H1 (cell line): ENCODE measurements around the gene CRYAB. TPM values are rescaled to one million over a fixed set of nuclear protein-coding genes. Genes with fewer than 3 reads are reported as not detected.

Experiments
- CTCF ChIA-PET: fragments of 300-600 bp; sonication (Branson Sonifier 250); formaldehyde crosslinking; loops from one replicate; lab custom pipeline; 2021; ENCODE audit not compliant: partially characterized antibody; lab: Charles Lee
- POLR2A ChIA-PET: fragments of 300-600 bp; sonication (Branson Sonifier 250); formaldehyde crosslinking; loops from one replicate; lab custom pipeline; 2021; ENCODE audit warnings: inconsistent platforms; ENCODE audit not compliant: partially characterized antibody; lab: Charles Lee
- DNase-seq, 2 experiments: peaks; one replicate each; pipeline versions ENCODE4 v3.0.0 to v3.0.0-alpha.2; 2010 to 2022; ENCODE audit warnings: low spot score in 2 of 2, low read depth in 1 of 2, mixed read lengths in 1 of 2
- FAIRE-seq: peaks from 2 replicates; lab custom pipeline; 2011; peaks lifted over from hg19 to GRCh38; lab: Jason Lieb, UNC
- H2AFZ ChIP-seq: 2 replicates; pipeline ENCODE4 v1.8.1; 2012; ENCODE audit warnings: low read length, inconsistent platforms
- H2AK5ac ChIP-seq: 2 replicates; pipeline ENCODE4 v1.6.1; 2013; ENCODE audit warnings: low read depth, low read length
- H2BK120ac ChIP-seq: replicated peaks from 2 replicates; pipeline ENCODE3; 2013; ENCODE audit warnings: low read depth, low read length, inconsistent platforms
- H2BK12ac ChIP-seq: 2 replicates; pipeline ENCODE4 v1.6.1; 2013; ENCODE audit warnings: low read depth, low read length
- H2BK15ac ChIP-seq: 2 replicates; pipeline ENCODE4 v1.6.1; 2013; ENCODE audit warnings: low read length
- H2BK20ac ChIP-seq: 2 replicates; pipeline ENCODE4 v1.6.1; 2013; ENCODE audit warnings: low read length
- H2BK5ac ChIP-seq: 2 replicates; pipeline ENCODE4 v1.6.1; 2013; ENCODE audit warnings: low read depth, low read length
- H3K14ac ChIP-seq: 2 replicates; pipeline ENCODE4 v1.6.1; 2013; ENCODE audit warnings: inconsistent platforms; ENCODE audit not compliant: insufficient read length
- H3K18ac ChIP-seq: 2 replicates; pipeline ENCODE4 v1.6.1; 2013; ENCODE audit warnings: low read length; ENCODE audit errors: extremely low read depth
- H3K23ac ChIP-seq: 2 replicates; pipeline ENCODE4 v1.6.1; 2013; ENCODE audit warnings: inconsistent platforms; ENCODE audit not compliant: insufficient read length
- H3K23me2 ChIP-seq: 2 replicates; pipeline ENCODE4 v1.6.1; 2013; ENCODE audit warnings: low read depth, low read length
- H3K27ac ChIP-seq: 2 replicates; pipeline ENCODE4 v1.6.1; 2011; ENCODE audit warnings: low read depth, low read length, inconsistent platforms
- H3K27me3 ChIP-seq, 4 experiments: replicated peaks in 1 of 4; 1 replicate in 1 of 4; 2 replicates in 3 of 4; pipeline versions ENCODE4 v1.6.1 to v1.8.1; 2011 to 2013; ENCODE audit warnings: low read length in 3 of 4, mild to moderate bottlenecking in 3 of 4, inconsistent platforms in 2 of 4, mixed read lengths in 2 of 4, moderate library complexity in 1 of 4; ENCODE audit not compliant: control insufficient read depth in 3 of 4, insufficient read depth in 3 of 4; ENCODE audit errors: extremely low read depth in 1 of 4
- H3K36me3 ChIP-seq, 4 experiments: 2 replicates each; pipeline versions ENCODE4 v1.6.1 to v1.8.1; 2011 to 2013; ENCODE audit warnings: mild to moderate bottlenecking in 4 of 4, low read length in 3 of 4, moderate library complexity in 2 of 4, control low read depth in 1 of 4, inconsistent platforms in 1 of 4; ENCODE audit not compliant: insufficient read depth in 4 of 4, control insufficient read depth in 2 of 4
- H3K4ac ChIP-seq: replicated peaks from 2 replicates; pipeline ENCODE3; 2013; ENCODE audit warnings: low read length, low read depth, mixed read lengths, inconsistent platforms; ENCODE audit not compliant: insufficient read length
- H3K4me1 ChIP-seq, 4 experiments: replicated peaks in 1 of 4; 1 replicate in 1 of 4; 2 replicates in 3 of 4; pipeline versions ENCODE4 v1.6.1 to v1.8.1; 2011 to 2013; ENCODE audit warnings: low read length in 3 of 4, inconsistent platforms in 2 of 4, mixed read lengths in 1 of 4; ENCODE audit not compliant: insufficient read depth in 4 of 4, control insufficient read depth in 3 of 4
- H3K4me2 ChIP-seq, 2 experiments: 2 replicates each; pipeline versions ENCODE4 v1.6.1 to v1.8.1; 2011 to 2013; ENCODE audit warnings: low read depth in 2 of 2, low read length in 2 of 2, control low read depth in 1 of 2, inconsistent platforms in 1 of 2, mild to moderate bottlenecking in 1 of 2; ENCODE audit not compliant: insufficient read depth in 1 of 2
- H3K4me3 ChIP-seq, 4 experiments: fragments of 200-600, 300-600 bp in 1 of 4; sonication (generic), shearing (Covaris generic), sonication (Bioruptor Twin) in 1 of 4; 2 replicates each; pipeline versions ENCODE4 v1.5.1 to v1.8.1; 2011 to 2016; ENCODE audit warnings: low read length in 4 of 4, low read depth in 3 of 4, control low read depth in 2 of 4, inconsistent platforms in 2 of 4, mild to moderate bottlenecking in 2 of 4, mixed read lengths in 1 of 4, moderate library complexity in 1 of 4; ENCODE audit not compliant: insufficient read depth in 2 of 4; ENCODE audit errors: extremely low read depth in 1 of 4
- H3K56ac ChIP-seq: replicated peaks from 2 replicates; pipeline ENCODE3; 2013; ENCODE audit warnings: low read depth, mild to moderate bottlenecking, mixed read lengths, low read length, inconsistent platforms; ENCODE audit not compliant: insufficient read length
- H3K79me1 ChIP-seq: 2 replicates; pipeline ENCODE4 v1.6.1; 2013; ENCODE audit warnings: low read depth, low read length, control low read depth
- H3K79me2 ChIP-seq, 2 experiments: 2 replicates each; pipeline versions ENCODE4 v1.6.1 to v1.8.1; 2012 to 2013; ENCODE audit warnings: low read length in 2 of 2, mild to moderate bottlenecking in 2 of 2, inconsistent platforms in 1 of 2; ENCODE audit not compliant: insufficient read depth in 2 of 2, control insufficient read depth in 1 of 2
- H3K9ac ChIP-seq, 4 experiments: replicated peaks in 1 of 4; 1 replicate in 1 of 4; 2 replicates in 3 of 4; pipeline versions ENCODE4 v1.6.1 to v1.8.1; 2011 to 2013; ENCODE audit warnings: low read depth in 3 of 4, low read length in 3 of 4, control low read depth in 2 of 4, mild to moderate bottlenecking in 2 of 4, moderate library complexity in 2 of 4, inconsistent platforms in 1 of 4; ENCODE audit errors: extremely low read depth in 1 of 4
- H3K9me3 ChIP-seq, 2 experiments: 2 replicates each; pipeline versions ENCODE4 v1.6.1 to v1.8.1; 2012 to 2013; ENCODE audit warnings: mild to moderate bottlenecking in 2 of 2, moderate library complexity in 2 of 2, control low read depth in 1 of 2, inconsistent platforms in 1 of 2, low read depth in 1 of 2, low read length in 1 of 2, mixed read lengths in 1 of 2; ENCODE audit not compliant: insufficient read depth in 2 of 2
- H4K20me1 ChIP-seq, 2 experiments: replicated peaks in 1 of 2; 2 replicates each; pipeline versions ENCODE3 to v1.8.1; 2011 to 2013; ENCODE audit warnings: inconsistent platforms in 2 of 2, low read length in 2 of 2, mild to moderate bottlenecking in 1 of 2; ENCODE audit not compliant: insufficient read depth in 2 of 2, control insufficient read depth in 1 of 2
- H4K5ac ChIP-seq: 2 replicates; pipeline ENCODE4 v1.6.1; 2013; ENCODE audit warnings: low read length, low read depth, mixed read lengths, inconsistent platforms; ENCODE audit not compliant: insufficient read length
- H4K8ac ChIP-seq: 2 replicates; pipeline ENCODE4 v1.8.0; 2013; ENCODE audit warnings: mild to moderate bottlenecking, moderate library complexity, low read length, inconsistent platforms; ENCODE audit not compliant: insufficient read depth; ENCODE audit errors: extremely low read depth
- H4K91ac ChIP-seq: replicated peaks from 2 replicates; pipeline ENCODE3; 2013; ENCODE audit warnings: low read length, mixed read lengths, inconsistent platforms; ENCODE audit not compliant: insufficient read length
- BCL11A ChIP-seq, 2 experiments: IDR thresholded peaks; one replicate each; pipeline ENCODE4 v1.6.1; 2011; ENCODE audit warnings: low read depth in 2 of 2, low read length in 2 of 2, mild to moderate bottlenecking in 2 of 2
- CBX5 ChIP-seq: fragments of 300-800, 300-1000 bp; sonication (generic); IDR thresholded peaks from 2 replicates; pipeline ENCODE4 v1.7.1; 2016; ENCODE audit warnings: antibody characterized with exemption, low read length, low read depth
- CBX8 ChIP-seq: fragments of 300-800, 300-1000 bp; sonication (generic); IDR thresholded peaks from 2 replicates; pipeline ENCODE4 v1.7.1; 2016; ENCODE audit warnings: low read depth, low read length, borderline replicate concordance
- CHD1 ChIP-seq: IDR thresholded peaks from 2 replicates; pipeline ENCODE4 v1.6.1; 2012; ENCODE audit warnings: low read depth, low read length, improper control_type of control experiment
- CTBP2 ChIP-seq: IDR thresholded peaks from 2 replicates; pipeline ENCODE4 v1.7.0; 2011; ENCODE audit warnings: borderline replicate concordance, mild to moderate bottlenecking, moderate library complexity, mixed read lengths, low read length; ENCODE audit not compliant: insufficient read depth, insufficient read length
- JUN ChIP-seq: IDR thresholded peaks from 2 replicates; pipeline ENCODE4 v1.6.1; 2011; ENCODE audit warnings: low read depth, mild to moderate bottlenecking, improper control_type of control experiment, low read length
- MAX ChIP-seq: IDR thresholded peaks from 2 replicates; pipeline ENCODE4 v1.6.1; 2012; ENCODE audit warnings: inconsistent platforms
- NRF1 ChIP-seq: IDR thresholded peaks from 2 replicates; pipeline ENCODE4 v1.6.1; 2011; ENCODE audit warnings: mild to moderate bottlenecking, low read depth, low read length, improper control_type of control experiment
- SAP30 ChIP-seq: fragments of 300-600 bp; sonication (generic); IDR thresholded peaks from 2 replicates; pipeline ENCODE4 v1.7.1; 2012; ENCODE audit warnings: low read length, moderate library complexity, mild to moderate bottlenecking, inconsistent platforms; ENCODE audit not compliant: insufficient read depth, insufficient replicate concordance
- SP2 ChIP-seq: IDR thresholded peaks from 2 replicates; pipeline ENCODE4 v1.6.1; 2012; ENCODE audit warnings: mild to moderate bottlenecking, low read length, inconsistent platforms
- SP4 ChIP-seq: IDR thresholded peaks from 2 replicates; pipeline ENCODE4 v1.6.1; 2012; ENCODE audit warnings: low read length, inconsistent platforms
- TCF12 ChIP-seq: IDR thresholded peaks from 2 replicates; pipeline ENCODE4 v1.6.1; 2011; ENCODE audit warnings: low read depth, mild to moderate bottlenecking, low read length
- USF2 ChIP-seq: IDR thresholded peaks from 2 replicates; pipeline ENCODE4 v1.6.1; 2011; ENCODE audit warnings: low read length, improper control_type of control experiment
- WGBS, 2 experiments: shearing (Covaris generic) in 1 of 2; methylation state at CpG; one replicate each; pipeline versions ENCODE4 v1.1.6 to v1.1.7; 2013 to 2015; ENCODE audit warnings: low lambda C conversion rate in 2 of 2, mixed read lengths in 2 of 2, inconsistent platforms in 1 of 2, low coverage in 1 of 2, missing lambda C conversion rate in 1 of 2; ENCODE audit not compliant: insufficient replicate concordance in 2 of 2, insufficient coverage in 1 of 2, insufficient read length in 1 of 2; ENCODE audit errors: extremely low coverage in 1 of 2, missing lambda C conversion rate in 1 of 2; 5-methylcytosine and 5-hydroxymethylcytosine counted together
- polyA plus RNA-seq, 7 experiments: library from polyadenylated mRNA; depleted of rRNA in 3 of 7; stranded (reverse) in 5 of 7; unstranded in 2 of 7; fragments of >200 nt in 5 of 7; fragments of 200-250 nt in 2 of 7; gene quantifications; 1 replicate in 5 of 7; 2 replicates in 1 of 7; 4 replicates in 1 of 7; pipeline versions ENCODE4 v1.2.1 to v1.2.3, GENCODE V29; 2011 to 2013; ENCODE audit warnings: missing spikeins in 2 of 7, mixed read lengths in 2 of 7
- total RNA-seq: library from RNA; stranded (reverse); fragmentation: NEBNext Ultra II Directional; extraction: Animal tissue kit (Norgen Biotek cat#: 25700); gene quantifications from 2 replicates; pipeline ENCODE4 v1.2.1, GENCODE V29; 2021

CRYAB gene
- total and polyA plus RNA-seq, 2 of the 8 experiments (the other 6 are each of a cell fraction or from before 2014, with no cell fraction given) = 1.9 to 2.0 TPM

- POLR2A ChIA-PET = no interaction called here
- H2BK20ac ChIP-seq = no peak overlapping the region
- H3K79me1 ChIP-seq = no peaks in the 10 kb centered on the region
- H4K20me1 ChIP-seq = no peaks in the 10 kb centered on the region
- no peaks in the 10 kb centered on the region for H3K27me3 ChIP-seq
- CTCF ChIA-PET = interaction anchor here (1.0 to 1.5 kb wide), 2 partner anchors 9 to 14 kb away, joined by 5 read pairs; no protein-coding TSS in a partner anchor
- no peak overlapping the region; a peak in 1 of 4 replicates for H3K4me2 ChIP-seq
- peaks cover 4% of the 10 kb centered on the region; the same call in 1 of the 2 replicates for H3K23me2 ChIP-seq
- peak overlapping the region; percentile 62; the same call in 1 of the 2 replicates for H2BK12ac ChIP-seq
- H4K5ac ChIP-seq = no peak overlapping the region
- H3K9ac ChIP-seq = no peak overlapping the region
- peak overlapping the region; percentile 76; the same call in 1 of the 2 replicates for H2BK15ac ChIP-seq
- H3K23ac ChIP-seq = no peak overlapping the region
- no peak overlapping the region for H3K18ac ChIP-seq
- no peak overlapping the region for H3K27ac ChIP-seq
- FAIRE-seq = no peak
- no peak overlapping the region for H3K14ac ChIP-seq
- H3K4me1 ChIP-seq = peaks cover 0 to 9% (median 6%) of the 10 kb centered on the region in 4 experiments; a peak in 5 of 7 replicates
- no peak for DNase-seq
- no peak overlapping the region for H3K56ac ChIP-seq
- H2AFZ ChIP-seq = no peak overlapping the region
- H3K79me2 ChIP-seq = no peaks in the 10 kb centered on the region
- 83% methylated on average over 3 of the region's 3 CpGs; no CpG with 5 or more reads in 1 of the 2 experiments for WGBS, 2 experiments
- H3K4ac ChIP-seq = no peak overlapping the region
- H3K36me3 ChIP-seq = no peaks in the 10 kb centered on the region
- H4K91ac ChIP-seq = no peak overlapping the region
- H4K8ac ChIP-seq = no peak overlapping the region
- peak overlapping the region; percentile 47; the same call in 1 of the 2 replicates for H2AK5ac ChIP-seq
- no peaks in the 10 kb centered on the region for H3K9me3 ChIP-seq
- H2BK120ac ChIP-seq = no peak overlapping the region
- no peak overlapping the region; the same call in 1 of the 2 replicates for H2BK5ac ChIP-seq
- H3K4me3 ChIP-seq = no peak overlapping the region
- TF ChIP-seq SAP30 (no peak), CHD1 (no peak), SP4 (no peak), CBX5 (no peak), NRF1 (no peak), TCF12 (no peak), MAX (no peak), BCL11A (IDR thresholded peaks at IDR 0.05; ENCODE audit: low read depth in 2 of 2, low read length in 2 of 2) (no peak), SP2 (no peak), CTBP2 (no peak), USF2 (no peak), JUN (no peak), CBX8 (no peak)
Observed at GRCh38 chr11:111917788-111918187, 6.2 kb upstream of the CRYAB start.
